Fibroblast of lung (primary cell): ENCODE measurements around the gene FCHSD1. TPM values are rescaled to one million over a fixed set of nuclear protein-coding genes. Genes with fewer than 3 reads are reported as not detected.
A peak's percentile ranks its signal among the peaks of the same experiment; 100 is the strongest.

Source experiments
- DNase-seq, 2 donors: peaks; one replicate each; pipeline versions ENCODE4 v3.0.0 to v3.0.0-alpha.2; 2010; ENCODE audit warnings: low read depth in 2 of 2
- H2AFZ ChIP-seq: 2 replicates; pipeline ENCODE4 v1.5.1; 2012; ENCODE audit warnings: low read length, control low read depth, inconsistent platforms
- H3K27ac ChIP-seq: 2 replicates; pipeline ENCODE4 v1.5.1; 2011; ENCODE audit warnings: low read length, control low read depth; ENCODE audit not compliant: insufficient read depth
- H3K27me3 ChIP-seq: 2 replicates; pipeline ENCODE4 v1.5.1; 2011; ENCODE audit warnings: mild to moderate bottlenecking, low read length; ENCODE audit not compliant: control insufficient read depth, insufficient read depth
- H3K36me3 ChIP-seq: 2 replicates; pipeline ENCODE4 v1.5.1; 2011; ENCODE audit warnings: low read length; ENCODE audit not compliant: control insufficient read depth, insufficient read depth
- H3K4me1 ChIP-seq: 2 replicates; pipeline ENCODE4 v1.5.1; 2011; ENCODE audit warnings: low read length; ENCODE audit not compliant: control insufficient read depth, insufficient read depth; ENCODE audit errors: extremely low read depth
- H3K4me2 ChIP-seq: 2 replicates; pipeline ENCODE4 v1.5.1; 2011; ENCODE audit warnings: low read length, control low read depth; ENCODE audit not compliant: insufficient read depth; ENCODE audit errors: extremely low read depth
- H3K4me3 ChIP-seq, 4 experiments: fragments of 200-600 bp in 1 of 4; sonication (generic) in 1 of 4; replicated peaks in 1 of 4; 2 replicates each; pipeline ENCODE4 v1.5.1; 2011 to 2016; ENCODE audit warnings: low read length in 4 of 4, low read depth in 3 of 4, mild to moderate bottlenecking in 3 of 4, control low read depth in 2 of 4, inconsistent platforms in 1 of 4, mixed read lengths in 1 of 4; ENCODE audit not compliant: insufficient read depth in 1 of 4; ENCODE audit errors: control extremely low read depth in 1 of 4
- H3K79me2 ChIP-seq: 2 replicates; pipeline ENCODE4 v1.5.1; 2012; ENCODE audit warnings: mild to moderate bottlenecking, low read length, inconsistent platforms; ENCODE audit not compliant: control insufficient read depth, insufficient read depth
- H3K9ac ChIP-seq: 2 replicates; pipeline ENCODE4 v1.5.1; 2011; ENCODE audit warnings: mild to moderate bottlenecking, low read length, control low read depth; ENCODE audit not compliant: insufficient read depth
- H3K9me3 ChIP-seq: 2 replicates; pipeline ENCODE4 v1.5.1; 2012; ENCODE audit warnings: low read depth, low read length; ENCODE audit not compliant: control insufficient read depth, insufficient read depth
- H4K20me1 ChIP-seq: 2 replicates; pipeline ENCODE4 v1.5.1; 2011; ENCODE audit warnings: low read length; ENCODE audit not compliant: control insufficient read depth, insufficient read depth; ENCODE audit errors: extremely low read depth
- CTCF ChIP-seq, 2 donors: IDR thresholded peaks in 1 of 2; conservative IDR thresholded peaks in 1 of 2; 1 replicate in 1 of 2; 2 replicates in 1 of 2; pipeline ENCODE4 v1.5.1; 2011 to 2012; ENCODE audit warnings: low read length in 2 of 2, control low read depth in 1 of 2, inconsistent platforms in 1 of 2, low read depth in 1 of 2, mild to moderate bottlenecking in 1 of 2
- EZH2 ChIP-seq: IDR thresholded peaks from 2 replicates; pipeline ENCODE4 v1.5.1; 2012; ENCODE audit warnings: low read length, control low read depth, mild to moderate bottlenecking; ENCODE audit errors: missing control alignments
- polyA minus RNA-seq: library from RNA; depleted of rRNA, polyadenylated mRNA; stranded (reverse); fragments of >200 nt; gene quantifications from 2 replicates; pipeline ENCODE4 v1.2.3, GENCODE V29; 2011; ENCODE audit warnings: low replicate concordance
- polyA plus RNA-seq, 2 donors: library from polyadenylated mRNA; depleted of rRNA in 1 of 2; stranded (reverse) in 1 of 2; unstranded in 1 of 2; fragments of >200 nt; gene quantifications; 2 replicates each; pipeline ENCODE4 v1.2.1, GENCODE V29; 2011 to 2012; ENCODE audit warnings: missing spikeins in 1 of 2
- total RNA-seq: library from RNA; depleted of rRNA; stranded (reverse); fragments of >200 nt; gene quantifications from 2 replicates; pipeline ENCODE4 v1.2.1, GENCODE V29; 2014

The FCHSD1 gene
- total RNA-seq (15.4 and 25.6 TPM in 2 replicates), polyA plus RNA-seq (13.5 and 19.1 TPM in 2 replicates), polyA minus RNA-seq (17.7 and 18.3 TPM in 2 replicates)
- 18.9 and 21.1 TPM in 2 replicates for polyA plus RNA-seq (2012)

- no peaks in the 10 kb centered on the region for H4K20me1 ChIP-seq
- peak within 1 kb of the TSS; percentile 54 to 81 (median 77) for H3K4me3 ChIP-seq
- H2AFZ ChIP-seq, result peak within 1 kb of the TSS; percentile 83
- no peaks in the 10 kb centered on the region for H3K27me3 ChIP-seq
- no peak within 1 kb of the TSS for H3K27ac ChIP-seq
- H3K9me3 ChIP-seq, result no peaks in the 10 kb centered on the region
- peak; percentile 69 to 76 for DNase-seq
- H3K4me2 ChIP-seq, result peak within 1 kb of the TSS; percentile 92
- no peak for TF ChIP-seq CTCF (conservative IDR thresholded peaks at IDR 0.05 in 1 of 2, IDR thresholded peaks at IDR 0.05 in 1 of 2; ENCODE audit: low read depth in 1 of 2, low read length in 2 of 2)
- TF ChIP-seq EZH2, result no peak
- peaks cover 8% of the 10 kb centered on the region for H3K36me3 ChIP-seq
- H3K9ac ChIP-seq, result peak within 1 kb of the TSS; percentile 51
- H3K4me1 ChIP-seq, result peaks cover 6% of the 10 kb centered on the region
- no peaks in the 10 kb centered on the region for H3K79me2 ChIP-seq
Measured at GRCh38 chr5:141650851-141651727, at the start of gene FCHSD1. Gene FCHSD1, minus strand, starts transcription at chr5:141651418. Its CDS starts 50 bp downstream, at chr5:141651368.

- Histone ChIP-seq H3K4me3 (no peak overlapping the region), H3K36me3 (no peaks in the 10 kb centered on the region), H3K4me1 (peaks cover 2% of the 10 kb centered on the region), H4K20me1 (no peaks in the 10 kb centered on the region), H2AFZ (no peak overlapping the region), H3K79me2 (no peaks in the 10 kb centered on the region), H3K4me2 (no peak overlapping the region), H3K9me3 (no peaks in the 10 kb centered on the region), H3K27ac (no peak overlapping the region), H3K27me3 (peaks cover 49% of the 10 kb centered on the region), H3K9ac (no peak overlapping the region)
- DNase-seq, result no peak
- TF ChIP-seq EZH2 (no peak), CTCF (conservative IDR thresholded peaks at IDR 0.05 in 1 of 2, IDR thresholded peaks at IDR 0.05 in 1 of 2; ENCODE audit: low read depth in 1 of 2, low read length in 2 of 2) (no peak)
Measured at GRCh38 chr5:141697586-141697985, 46.4 kb upstream of the FCHSD1 start.

GRCh38 chr5:141696431-141696830, 45.2 kb upstream of the FCHSD1 start:
- H3K9me3 ChIP-seq, result no peaks in the 10 kb centered on the region
- H3K79me2 ChIP-seq, result no peaks in the 10 kb centered on the region
- no peaks in the 10 kb centered on the region for H3K36me3 ChIP-seq
- no peaks in the 10 kb centered on the region for H4K20me1 ChIP-seq
- no peaks in the 10 kb centered on the region for H3K4me1 ChIP-seq
- H3K9ac ChIP-seq, result no peak overlapping the region
- TF ChIP-seq CTCF (conservative IDR thresholded peaks at IDR 0.05 in 1 of 2, IDR thresholded peaks at IDR 0.05 in 1 of 2; ENCODE audit: low read depth in 1 of 2, low read length in 2 of 2), result no peak
- no peak for TF ChIP-seq EZH2
- no peak overlapping the region for H3K4me3 ChIP-seq
- no peak overlapping the region for H2AFZ ChIP-seq
- H3K4me2 ChIP-seq, result no peak overlapping the region
- no peak for DNase-seq
- peaks cover 45% of the 10 kb centered on the region for H3K27me3 ChIP-seq
- no peak overlapping the region for H3K27ac ChIP-seq
